ENCODE results near the gene TIPARP. TPM values are rescaled to one million over a fixed set of nuclear protein-coding genes. Genes with fewer than 3 reads are reported as not detected.

Gene TIPARP
- polyA plus RNA-seq, 2 donors = 22.6 to 33.8 TPM

DNA sequence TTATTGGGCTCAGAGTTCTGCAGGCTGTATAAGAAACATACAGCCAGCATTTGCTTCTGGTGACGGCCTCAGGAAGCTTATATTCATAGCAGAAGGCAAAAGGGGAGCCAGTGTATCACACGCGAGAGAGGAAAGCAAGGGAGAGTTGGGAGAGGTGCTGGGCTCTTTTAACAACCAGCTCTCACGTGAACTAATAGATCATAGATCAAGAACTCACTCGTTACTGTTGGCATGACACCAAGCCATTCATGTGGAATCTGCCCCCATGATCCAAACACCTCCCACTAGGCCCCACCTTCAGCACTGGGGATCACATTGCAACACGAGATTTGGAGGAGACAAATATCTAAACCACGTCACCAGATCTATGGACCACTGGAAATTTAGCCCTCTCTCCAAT is 70.2 kb downstream of the TIPARP start:
- H3K36me3 ChIP-seq (ENCODE audit: control insufficient read depth in 2 of 2, insufficient read depth in 2 of 2, low read length in 1 of 2) = no peaks in the 10 kb centered on the region
- WGBS, 2 donors = 73 to 83% methylated on average over 7 of the region's 7 CpGs
- H3K27me3 ChIP-seq (ENCODE audit: control insufficient read depth in 1 of 2, insufficient read depth in 2 of 2, low read length in 2 of 2) = no peaks in the 10 kb centered on the region
- H3K9me3 ChIP-seq (ENCODE audit: control insufficient read depth in 2 of 2, insufficient read depth in 1 of 2, low read depth in 1 of 2, low read length in 1 of 2) = no peaks in the 10 kb centered on the region
- no peak overlapping the region for H3K4me3 ChIP-seq (ENCODE audit: low read depth in 1 of 2, low read length in 2 of 2)
- H3K4me1 ChIP-seq (ENCODE audit: control insufficient read depth in 2 of 2, insufficient read depth in 2 of 2, low read length in 1 of 2) = peaks cover 0 to 3% of the 10 kb centered on the region in 2 donors
- no peak overlapping the region for H3K27ac ChIP-seq (ENCODE audit: low read depth in 2 of 2, low read length in 1 of 2)

- Histone ChIP-seq H3K4me1 (ENCODE audit: control insufficient read depth in 2 of 2, insufficient read depth in 2 of 2, low read length in 1 of 2) (peaks cover 0 to 3% of the 10 kb centered on the region in 2 donors), H3K9me3 (ENCODE audit: control insufficient read depth in 2 of 2, insufficient read depth in 1 of 2, low read depth in 1 of 2, low read length in 1 of 2) (no peaks in the 10 kb centered on the region)
- WGBS, 2 donors = 72 to 76% methylated on average over 1 of the region's 1 CpG
Observed at GRCh38 chr3:156745766-156746165, 71.4 kb downstream of the TIPARP start.

DNA sequence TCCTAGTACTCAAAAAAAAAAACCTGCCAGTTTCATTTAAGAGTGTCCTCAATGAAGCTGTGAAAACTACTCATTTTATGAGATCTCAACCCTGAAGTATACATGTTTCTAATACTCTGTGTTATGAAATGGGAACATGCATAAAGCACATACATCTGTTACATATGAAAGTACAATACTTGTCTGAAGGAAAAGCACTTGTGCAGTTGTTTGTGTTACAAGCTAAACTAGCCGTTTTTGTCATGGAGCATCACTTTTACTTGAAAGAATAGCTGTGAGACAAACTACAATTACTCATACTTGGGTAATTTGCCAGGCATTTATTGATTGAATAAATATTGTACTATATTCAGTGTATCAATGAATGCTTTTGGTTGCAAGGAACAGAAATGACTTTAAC is 72.7 kb downstream of the TIPARP start:
- H3K27ac ChIP-seq (ENCODE audit: low read depth in 2 of 2, low read length in 1 of 2) = no peak overlapping the region
- peaks cover 2% of the 10 kb centered on the region in 2 donors for H3K4me1 ChIP-seq (ENCODE audit: control insufficient read depth in 2 of 2, insufficient read depth in 2 of 2, low read length in 1 of 2)
- H3K9me3 ChIP-seq (ENCODE audit: control insufficient read depth in 2 of 2, insufficient read depth in 1 of 2, low read depth in 1 of 2, low read length in 1 of 2) = no peaks in the 10 kb centered on the region
- H3K36me3 ChIP-seq (ENCODE audit: control insufficient read depth in 2 of 2, insufficient read depth in 2 of 2, low read length in 1 of 2) = no peaks in the 10 kb centered on the region
- WGBS, 2 donors = 72 to 89% methylated on average over 1 of the region's 1 CpG
- no peaks in the 10 kb centered on the region for H3K27me3 ChIP-seq (ENCODE audit: control insufficient read depth in 1 of 2, insufficient read depth in 2 of 2, low read length in 2 of 2)
- no peak overlapping the region for H3K4me3 ChIP-seq (ENCODE audit: low read depth in 1 of 2, low read length in 2 of 2)

More at GRCh38 chr3:156745766-156746165, 71.4 kb downstream of the TIPARP start:
- Histone ChIP-seq H3K27me3 (ENCODE audit: control insufficient read depth in 1 of 2, insufficient read depth in 2 of 2, low read length in 2 of 2) (no peaks in the 10 kb centered on the region), H3K4me3 (ENCODE audit: low read depth in 1 of 2, low read length in 2 of 2) (no peak overlapping the region), H3K27ac (ENCODE audit: low read depth in 2 of 2, low read length in 1 of 2) (no peak overlapping the region), H3K36me3 (ENCODE audit: control insufficient read depth in 2 of 2, insufficient read depth in 2 of 2, low read length in 1 of 2) (no peaks in the 10 kb centered on the region)

GRCh38 chr3:156749244-156749643 is 74.9 kb downstream of the TIPARP start:
- 71 to 73% methylated on average over 5 of the region's 5 CpGs for WGBS, 2 donors
- Histone ChIP-seq H3K4me3 (ENCODE audit: low read depth in 1 of 2, low read length in 2 of 2) (no peak overlapping the region), H3K27ac (ENCODE audit: low read depth in 2 of 2, low read length in 1 of 2) (no peak overlapping the region), H3K36me3 (ENCODE audit: control insufficient read depth in 2 of 2, insufficient read depth in 2 of 2, low read length in 1 of 2) (no peaks in the 10 kb centered on the region), H3K4me1 (ENCODE audit: control insufficient read depth in 2 of 2, insufficient read depth in 2 of 2, low read length in 1 of 2) (peaks cover 2% of the 10 kb centered on the region in 2 donors), H3K9me3 (ENCODE audit: control insufficient read depth in 2 of 2, insufficient read depth in 1 of 2, low read depth in 1 of 2, low read length in 1 of 2) (no peaks in the 10 kb centered on the region), H3K27me3 (ENCODE audit: control insufficient read depth in 1 of 2, insufficient read depth in 2 of 2, low read length in 2 of 2) (no peaks in the 10 kb centered on the region)

DNA sequence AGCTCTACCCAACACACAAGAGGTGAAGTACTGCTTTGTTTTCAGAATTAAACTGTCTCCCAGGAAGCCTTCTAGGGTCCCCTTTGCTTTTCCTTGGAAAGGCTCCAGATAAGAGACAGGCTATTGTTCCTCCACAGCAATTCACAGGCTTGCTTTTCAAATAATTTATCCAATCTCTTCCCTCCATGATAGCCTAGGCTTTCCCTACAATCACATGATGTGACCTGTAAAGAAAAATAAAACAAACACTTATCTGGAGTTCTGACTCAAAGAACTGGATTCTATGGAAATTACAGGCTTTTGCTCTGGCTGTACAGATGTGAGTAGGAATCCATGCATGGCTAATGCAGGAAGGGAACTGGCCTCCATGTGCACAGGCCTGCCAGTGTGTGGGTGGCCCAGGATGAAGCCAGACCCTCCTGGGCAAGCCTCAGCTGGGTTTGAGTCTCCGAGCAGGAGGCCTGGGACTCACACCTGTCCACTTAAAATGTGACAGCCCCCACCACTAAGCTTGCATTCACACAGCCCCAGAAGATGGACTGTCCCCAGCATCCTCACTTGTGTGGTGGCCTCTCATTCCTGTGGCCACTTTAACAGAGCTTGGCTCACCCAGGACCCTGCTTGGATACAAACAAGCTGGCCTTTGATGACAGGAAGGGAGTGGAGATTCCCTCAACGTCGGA is 75.9 kb downstream of the TIPARP start:
- H3K36me3 ChIP-seq (ENCODE audit: control insufficient read depth in 2 of 2, insufficient read depth in 2 of 2, low read length in 1 of 2) = no peaks in the 10 kb centered on the region
- H3K4me1 ChIP-seq (ENCODE audit: control insufficient read depth in 2 of 2, insufficient read depth in 2 of 2, low read length in 1 of 2) = peaks cover 2% of the 10 kb centered on the region in 2 donors
- H3K27me3 ChIP-seq (ENCODE audit: control insufficient read depth in 1 of 2, insufficient read depth in 2 of 2, low read length in 2 of 2) = no peaks in the 10 kb centered on the region
- H3K27ac ChIP-seq (ENCODE audit: low read depth in 2 of 2, low read length in 1 of 2) = no peak overlapping the region
- no peak overlapping the region for H3K4me3 ChIP-seq (ENCODE audit: low read depth in 1 of 2, low read length in 2 of 2)
- 34 to 40% methylated on average over 3 of the region's 3 CpGs for WGBS, 2 donors
- H3K9me3 ChIP-seq (ENCODE audit: control insufficient read depth in 2 of 2, insufficient read depth in 1 of 2, low read depth in 1 of 2, low read length in 1 of 2) = no peaks in the 10 kb centered on the region

GRCh38 chr3:156750874-156751245 is 76.5 kb downstream of the TIPARP start:
- H3K9me3 ChIP-seq (ENCODE audit: control insufficient read depth in 2 of 2, insufficient read depth in 1 of 2, low read depth in 1 of 2, low read length in 1 of 2) = no peaks in the 10 kb centered on the region
- peaks cover 2% of the 10 kb centered on the region in 2 donors for H3K4me1 ChIP-seq (ENCODE audit: control insufficient read depth in 2 of 2, insufficient read depth in 2 of 2, low read length in 1 of 2)
- WGBS, 2 donors = 79 to 85% methylated on average over 4 of the region's 4 CpGs
- no peak overlapping the region for H3K27ac ChIP-seq (ENCODE audit: low read depth in 2 of 2, low read length in 1 of 2)
- H3K4me3 ChIP-seq (ENCODE audit: low read depth in 1 of 2, low read length in 2 of 2) = no peak overlapping the region
- H3K36me3 ChIP-seq (ENCODE audit: control insufficient read depth in 2 of 2, insufficient read depth in 2 of 2, low read length in 1 of 2) = no peaks in the 10 kb centered on the region
- H3K27me3 ChIP-seq (ENCODE audit: control insufficient read depth in 1 of 2, insufficient read depth in 2 of 2, low read length in 2 of 2) = no peaks in the 10 kb centered on the region

GRCh38 chr3:156751461-156752025 is 77.2 kb downstream of the TIPARP start:
- Histone ChIP-seq H3K9me3 (ENCODE audit: control insufficient read depth in 2 of 2, insufficient read depth in 1 of 2, low read depth in 1 of 2, low read length in 1 of 2) (no peaks in the 10 kb centered on the region), H3K4me1 (ENCODE audit: control insufficient read depth in 2 of 2, insufficient read depth in 2 of 2, low read length in 1 of 2) (peaks cover 2% of the 10 kb centered on the region in 2 donors), H3K27ac (ENCODE audit: low read depth in 2 of 2, low read length in 1 of 2) (no peak overlapping the region), H3K36me3 (ENCODE audit: control insufficient read depth in 2 of 2, insufficient read depth in 2 of 2, low read length in 1 of 2) (no peaks in the 10 kb centered on the region), H3K4me3 (ENCODE audit: low read depth in 1 of 2, low read length in 2 of 2) (peak overlapping the region in 1 of 2 donors; percentile 23), H3K27me3 (ENCODE audit: control insufficient read depth in 1 of 2, insufficient read depth in 2 of 2, low read length in 2 of 2) (no peaks in the 10 kb centered on the region)
- WGBS, 2 donors = 23 to 35% methylated on average over 15 of the region's 15 CpGs

Other genes starting within 250 kb of the TIPARP start
- 10 to 100 TPM; 53.7 to 73.2 TPM for gene SSR3, start 119.5 kb upstream of the TIPARP start, polyA plus RNA-seq
- gene LEKR1, start 151.8 kb downstream of the TIPARP start, polyA plus RNA-seq = under 1 TPM; 0.21 to 0.33 TPM

Data from esophagus (tissue), 2 donors.